GM06990 (cell line): ENCODE results near the gene CAMKMT.

Experiments used
- DNase-seq: peaks from one replicate; pipeline ENCODE4 v3.0.0-alpha.2; 2011; ENCODE audit not compliant: insufficient read length; ENCODE audit errors: extremely low read depth
- H3K27me3 ChIP-seq: replicated peaks from 2 replicates; pipeline ENCODE4 v1.6.0; 2011; ENCODE audit warnings: low read length; ENCODE audit not compliant: control insufficient read depth, insufficient read depth
- H3K36me3 ChIP-seq: 2 replicates; pipeline ENCODE4 v1.5.1; 2011; ENCODE audit warnings: low read length; ENCODE audit not compliant: control insufficient read depth, insufficient read depth
- H3K4me3 ChIP-seq: replicated peaks from 2 replicates; pipeline ENCODE4 v1.5.1; 2011; ENCODE audit warnings: low read depth, mild to moderate bottlenecking, control low read depth, low read length
- CTCF ChIP-seq: IDR thresholded peaks from 2 replicates; pipeline ENCODE4 v1.5.1; 2011; ENCODE audit warnings: low read length, control low read depth, mild to moderate bottlenecking, inconsistent platforms; ENCODE audit not compliant: insufficient read depth, poor library complexity, severe bottlenecking

CAMKMT gene

GRCh38 chr2:44515416-44515815, 153.7 kb downstream of the CAMKMT start:
- Histone ChIP-seq H3K27me3 (no peaks in the 10 kb centered on the region), H3K36me3 (no peaks in the 10 kb centered on the region), H3K4me3 (no peak overlapping the region)
- no peak for DNase-seq
- no peak for TF ChIP-seq CTCF

DNA sequence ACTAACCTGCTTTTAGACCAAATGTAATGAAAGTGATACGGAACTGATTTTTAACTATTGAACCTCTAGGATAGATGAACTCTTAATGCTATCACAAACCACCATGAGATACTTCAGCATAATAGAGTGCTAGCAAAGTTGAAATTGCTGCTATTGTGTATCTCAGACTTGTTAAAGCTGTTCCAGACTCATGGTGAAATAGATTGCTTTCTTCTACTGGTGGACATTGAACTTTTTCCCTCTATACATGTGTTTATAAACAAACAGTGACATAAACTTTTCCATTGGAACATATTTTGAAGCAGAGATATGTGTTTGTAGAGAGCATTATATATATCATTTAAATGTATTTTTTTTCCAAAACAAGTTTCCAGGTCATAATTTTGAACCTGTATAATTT, 157.3 kb downstream of the CAMKMT start:
- H3K27me3 ChIP-seq: no peaks in the 10 kb centered on the region
- TF ChIP-seq CTCF: no peak
- H3K4me3 ChIP-seq: no peak overlapping the region
- no peaks in the 10 kb centered on the region for H3K36me3 ChIP-seq
- no peak for DNase-seq

GRCh38 chr2:44522846-44523245, 161.1 kb downstream of the CAMKMT start:
- Histone ChIP-seq H3K27me3 (no peaks in the 10 kb centered on the region), H3K4me3 (no peak overlapping the region), H3K36me3 (no peaks in the 10 kb centered on the region)
- no peak for TF ChIP-seq CTCF
- DNase-seq: no peak

- Histone ChIP-seq H3K36me3 (no peaks in the 10 kb centered on the region), H3K27me3 (no peaks in the 10 kb centered on the region), H3K4me3 (no peak overlapping the region)
- no peak for DNase-seq
- TF ChIP-seq CTCF: no peak
These were observed 162.7 kb downstream of the CAMKMT start for GRCh38 chr2:44524347-44524926.

DNA sequence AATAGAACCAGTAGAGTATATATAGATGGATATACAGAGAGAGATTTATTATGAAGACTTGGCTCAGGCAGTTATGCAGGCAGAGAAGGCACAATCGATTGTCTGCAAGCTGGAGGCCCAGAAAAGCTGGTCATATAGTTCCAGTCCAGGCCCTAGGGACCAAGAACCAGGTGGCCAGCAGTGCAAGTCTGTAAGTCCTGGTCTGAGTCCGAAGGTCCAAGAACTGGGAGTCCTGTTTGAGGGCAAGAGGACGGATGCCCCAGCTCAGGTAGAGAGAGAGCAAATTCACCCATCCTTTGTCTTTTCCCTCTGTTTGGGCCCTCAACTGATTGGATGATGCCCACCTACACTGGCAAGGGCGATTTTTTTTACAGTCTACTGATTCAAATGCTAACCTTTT, 164.6 kb downstream of the CAMKMT start:
- H3K36me3 ChIP-seq: no peaks in the 10 kb centered on the region
- DNase-seq: no peak
- TF ChIP-seq CTCF: no peak
- no peaks in the 10 kb centered on the region for H3K27me3 ChIP-seq
- no peak overlapping the region for H3K4me3 ChIP-seq

- H3K4me3 ChIP-seq: no peak overlapping the region
- H3K27me3 ChIP-seq: no peaks in the 10 kb centered on the region
- DNase-seq: no peak
- no peaks in the 10 kb centered on the region for H3K36me3 ChIP-seq
- TF ChIP-seq CTCF: no peak
These were observed 166.8 kb downstream of the CAMKMT start for GRCh38 chr2:44528595-44528994.
